ENCODE data around the gene LEFTY1.
A peak's percentile ranks its signal among the peaks of the same experiment; 100 is the strongest.

Gene LEFTY1

DNA sequence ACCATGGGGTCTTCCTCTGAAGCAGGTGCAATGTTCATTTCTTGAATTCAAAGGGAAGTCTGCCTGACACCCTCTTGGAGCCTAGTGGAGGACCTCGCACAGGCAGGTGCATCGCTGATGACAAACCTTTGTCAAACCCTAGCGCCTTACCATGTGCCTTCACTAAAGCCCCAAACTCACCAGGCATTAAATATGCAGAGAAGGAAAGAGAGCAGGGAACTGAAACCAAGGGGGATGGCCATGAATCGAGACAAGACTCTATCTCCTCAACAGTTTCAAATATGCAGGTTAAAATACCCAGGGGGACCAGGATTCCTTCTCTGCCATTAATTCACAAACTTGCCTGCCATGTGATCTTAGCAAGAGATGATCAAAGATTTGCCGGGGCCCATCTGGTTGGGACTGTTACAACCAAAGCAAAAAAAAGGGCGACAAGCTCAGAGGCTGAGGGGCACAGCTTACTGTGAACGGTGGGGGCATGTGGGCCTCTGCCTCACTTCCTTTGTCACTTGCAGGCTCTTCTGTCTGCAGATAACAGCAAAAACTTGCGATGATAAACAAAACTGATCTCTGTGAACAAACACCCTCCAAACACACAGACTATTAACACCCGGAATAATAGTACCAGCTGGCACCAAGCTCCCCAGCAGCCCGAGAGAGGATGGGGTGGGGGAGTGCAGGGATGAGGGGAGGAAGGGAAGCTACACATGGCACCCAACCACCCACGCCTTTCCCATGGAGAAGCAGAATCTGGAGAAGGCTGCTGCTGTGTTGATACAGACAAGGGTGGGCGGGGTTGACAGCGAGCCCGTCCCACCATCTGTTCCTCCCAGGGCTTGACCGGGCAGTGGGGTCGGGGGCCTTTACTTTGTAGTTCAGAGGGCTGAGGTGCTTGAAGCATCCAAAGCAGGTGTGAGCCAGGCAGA lies 40.7 kb downstream of the LEFTY1 start:
- ATAC-seq (ENCODE audit: insufficient read depth, low read depth): peak; percentile 76
- Histone ChIP-seq H3K4me2 (ENCODE audit: insufficient read depth, low read length) (peak overlapping the region; percentile 12; the same call in 1 of the 2 replicates), H4K20me1 (ENCODE audit: insufficient read depth, low read length) (0 out of 2 replicates have a peak, but pooled peaks cover 2% of the 10 kb centered on the region), H3K27me3 (ENCODE audit: insufficient read depth, low read length, poor library complexity) (no peaks in the 10 kb centered on the region), H3K4me3 (ENCODE audit: low read depth in 1 of 2, low read length in 2 of 2) (no peak overlapping the region), H3K79me2 (ENCODE audit: insufficient read depth, low read length) (no peaks in the 10 kb centered on the region), H3K36me3 (ENCODE audit: insufficient read depth, low read length) (peaks cover 12% of the 10 kb centered on the region), H3K4me1 (ENCODE audit: insufficient read depth, low read length) (peaks cover 20% of the 10 kb centered on the region), H2AFZ (ENCODE audit: low read depth, low read length) (peak overlapping the region; percentile 26; the same call in 1 of the 2 replicates), H3K9ac (ENCODE audit: low read depth, low read length) (0 out of 2 replicates have a peak overlapping the region, but pooled peaks have one; percentile 14), H3K9me3 (ENCODE audit: insufficient read depth, low read length, severe bottlenecking) (no peaks in the 10 kb centered on the region), H3K27ac (ENCODE audit: low read length) (peak overlapping the region; percentile 67)
- DNase-seq: peak; percentile 58
- TF ChIP-seq, protein P1, sequence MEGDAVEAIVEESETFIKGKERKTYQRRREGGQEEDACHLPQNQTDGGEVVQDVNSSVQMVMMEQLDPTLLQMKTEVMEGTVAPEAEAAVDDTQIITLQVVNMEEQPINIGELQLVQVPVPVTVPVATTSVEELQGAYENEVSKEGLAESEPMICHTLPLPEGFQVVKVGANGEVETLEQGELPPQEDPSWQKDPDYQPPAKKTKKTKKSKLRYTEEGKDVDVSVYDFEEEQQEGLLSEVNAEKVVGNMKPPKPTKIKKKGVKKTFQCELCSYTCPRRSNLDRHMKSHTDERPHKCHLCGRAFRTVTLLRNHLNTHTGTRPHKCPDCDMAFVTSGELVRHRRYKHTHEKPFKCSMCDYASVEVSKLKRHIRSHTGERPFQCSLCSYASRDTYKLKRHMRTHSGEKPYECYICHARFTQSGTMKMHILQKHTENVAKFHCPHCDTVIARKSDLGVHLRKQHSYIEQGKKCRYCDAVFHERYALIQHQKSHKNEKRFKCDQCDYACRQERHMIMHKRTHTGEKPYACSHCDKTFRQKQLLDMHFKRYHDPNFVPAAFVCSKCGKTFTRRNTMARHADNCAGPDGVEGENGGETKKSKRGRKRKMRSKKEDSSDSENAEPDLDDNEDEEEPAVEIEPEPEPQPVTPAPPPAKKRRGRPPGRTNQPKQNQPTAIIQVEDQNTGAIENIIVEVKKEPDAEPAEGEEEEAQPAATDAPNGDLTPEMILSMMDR (IDR thresholded peaks at IDR 0.05; ENCODE audit: borderline replicate concordance, extremely low read depth, low read length, poor library complexity, severe bottlenecking): no peak
- TF ChIP-seq EZH2 (IDR thresholded peaks at IDR 0.05; ENCODE audit: borderline replicate concordance, low read depth, low read length, severe bottlenecking): no peak

DNA sequence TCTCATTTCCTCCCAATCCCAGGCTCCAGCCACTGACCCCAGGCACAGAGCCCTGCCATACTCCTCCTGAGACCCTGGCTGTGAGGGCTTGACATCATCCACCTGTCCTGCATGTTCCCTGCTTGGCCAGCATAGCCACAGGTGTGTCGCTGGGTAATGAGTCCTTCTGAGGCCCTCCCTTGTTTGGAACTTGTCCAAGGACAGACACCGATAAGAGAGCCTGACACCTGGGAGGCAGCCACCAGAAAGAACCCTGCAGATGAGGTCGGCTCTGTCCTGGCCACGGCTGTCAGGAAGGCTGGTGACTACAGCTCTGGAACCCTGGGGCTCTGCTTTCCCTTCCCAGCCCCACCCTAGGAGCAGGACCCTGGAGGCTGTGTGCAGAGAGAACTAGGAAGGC lies 41.3 kb downstream of the LEFTY1 start:
- no peak overlapping the region for H3K4me3 ChIP-seq (ENCODE audit: low read depth in 1 of 2, low read length in 2 of 2)
- H3K9me3 ChIP-seq (ENCODE audit: insufficient read depth, low read length, severe bottlenecking): no peaks in the 10 kb centered on the region
- no peaks in the 10 kb centered on the region for H4K20me1 ChIP-seq (ENCODE audit: insufficient read depth, low read length)
- peak overlapping the region; percentile 67; the same call in 1 of the 2 replicates for H3K27ac ChIP-seq (ENCODE audit: low read length)
- TF ChIP-seq EZH2 (IDR thresholded peaks at IDR 0.05; ENCODE audit: borderline replicate concordance, low read depth, low read length, severe bottlenecking): no peak
- TF ChIP-seq, protein P1 (IDR thresholded peaks at IDR 0.05; ENCODE audit: borderline replicate concordance, extremely low read depth, low read length, poor library complexity, severe bottlenecking): no peak
- ATAC-seq (ENCODE audit: insufficient read depth, low read depth) (no peak), DNase-seq (no peak)
- H2AFZ ChIP-seq (ENCODE audit: low read depth, low read length): no peak overlapping the region
- H3K36me3 ChIP-seq (ENCODE audit: insufficient read depth, low read length): peaks cover 12% of the 10 kb centered on the region
- peaks cover 20% of the 10 kb centered on the region for H3K4me1 ChIP-seq (ENCODE audit: insufficient read depth, low read length)
- no peaks in the 10 kb centered on the region for H3K27me3 ChIP-seq (ENCODE audit: insufficient read depth, low read length, poor library complexity)
- H3K4me2 ChIP-seq (ENCODE audit: insufficient read depth, low read length): no peak overlapping the region
- no peaks in the 10 kb centered on the region for H3K79me2 ChIP-seq (ENCODE audit: insufficient read depth, low read length)
- no peak overlapping the region for H3K9ac ChIP-seq (ENCODE audit: low read depth, low read length)

DNA sequence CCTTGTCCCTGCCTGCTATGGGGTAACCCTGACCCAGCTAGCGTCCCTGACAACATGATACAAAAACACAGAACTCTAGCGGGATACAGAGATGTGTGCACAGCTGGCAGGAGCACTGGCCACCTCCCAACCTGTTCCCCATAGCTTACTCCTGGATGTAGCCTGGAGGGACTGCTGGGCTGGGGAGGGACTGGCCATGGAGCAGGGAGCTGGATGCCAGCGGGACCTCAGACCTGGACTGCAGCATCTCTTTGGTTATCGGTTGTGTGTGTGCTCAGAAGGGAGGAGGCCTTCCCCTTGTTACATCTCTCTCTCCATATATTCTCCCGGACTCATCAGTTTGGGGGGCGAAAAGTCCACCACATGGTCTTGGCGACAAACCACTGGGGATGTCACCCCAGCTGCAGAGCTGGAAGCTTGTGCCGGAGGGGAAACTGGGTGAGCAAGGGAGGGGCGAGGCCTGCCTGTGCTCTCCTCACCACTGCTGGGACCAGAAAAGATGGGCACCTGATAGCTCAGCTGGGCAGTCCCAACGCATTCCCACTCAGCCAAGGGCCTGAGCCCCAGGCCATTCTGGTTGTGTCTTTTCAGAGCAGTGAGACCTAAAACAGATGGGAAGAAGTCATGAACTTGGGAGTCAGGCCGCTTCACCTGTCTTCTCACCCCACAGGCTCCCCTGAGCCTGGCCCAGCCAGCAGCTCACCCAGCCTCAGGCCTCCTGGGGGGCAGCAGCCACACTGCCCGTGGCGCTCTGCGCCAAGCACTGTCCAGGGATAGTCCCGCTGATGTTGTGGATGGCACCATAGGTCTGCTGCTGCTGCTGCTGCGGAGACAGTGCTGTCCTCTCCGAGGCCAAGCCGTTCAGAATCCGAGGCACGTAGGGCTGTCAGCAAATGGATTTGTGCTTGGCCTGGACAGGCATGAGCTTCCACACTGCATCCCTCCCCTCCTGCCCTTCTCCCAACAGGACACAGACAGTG lies 42.3 kb downstream of the LEFTY1 start:
- no peak overlapping the region for H3K9ac ChIP-seq (ENCODE audit: low read depth, low read length)
- H3K27me3 ChIP-seq (ENCODE audit: insufficient read depth, low read length, poor library complexity): no peaks in the 10 kb centered on the region
- no peak for TF ChIP-seq EZH2 (IDR thresholded peaks at IDR 0.05; ENCODE audit: borderline replicate concordance, low read depth, low read length, severe bottlenecking)
- TF ChIP-seq, protein P1 (IDR thresholded peaks at IDR 0.05; ENCODE audit: borderline replicate concordance, extremely low read depth, low read length, poor library complexity, severe bottlenecking): no peak
- no peaks in the 10 kb centered on the region for H3K9me3 ChIP-seq (ENCODE audit: insufficient read depth, low read length, severe bottlenecking)
- H3K4me2 ChIP-seq (ENCODE audit: insufficient read depth, low read length): no peak overlapping the region
- DNase-seq (no peak), ATAC-seq (ENCODE audit: insufficient read depth, low read depth) (no peak)
- H3K36me3 ChIP-seq (ENCODE audit: insufficient read depth, low read length): peaks cover 12% of the 10 kb centered on the region
- no peaks in the 10 kb centered on the region for H3K79me2 ChIP-seq (ENCODE audit: insufficient read depth, low read length)
- H4K20me1 ChIP-seq (ENCODE audit: insufficient read depth, low read length): no peaks in the 10 kb centered on the region
- H3K4me3 ChIP-seq (ENCODE audit: low read depth in 1 of 2, low read length in 2 of 2): no peak overlapping the region
- no peak overlapping the region for H3K27ac ChIP-seq (ENCODE audit: low read length)
- no peak overlapping the region for H2AFZ ChIP-seq (ENCODE audit: low read depth, low read length)
- peaks cover 20% of the 10 kb centered on the region for H3K4me1 ChIP-seq (ENCODE audit: insufficient read depth, low read length)

Data from DND-41 (cell line).